Heart left ventricle (tissue), 13 donors: ENCODE data around the gene MSMP.

ENCODE experiments used
- POLR2A ChIP-seq, 2 donors: fragments of 450-650 bp; IDR thresholded peaks; one replicate each; pipeline ENCODE4 v1.6.1; 2017; ENCODE audit warnings: antibody characterized with exemption in 2 of 2, mild to moderate bottlenecking in 2 of 2, moderate library complexity in 2 of 2
- TF ChIP-seq, protein P1 (sequence below), 12 donors: fragments of 200-600 bp; sonication (generic) in 4 of 12; IDR thresholded peaks; one replicate each; pipeline versions ENCODE4 v1.5.0 to v1.8.0; 2018 to 2022; ENCODE audit warnings: antibody characterized with exemption in 12 of 12, mild to moderate bottlenecking in 5 of 12
- donor health status: ischemic (EF 13 %, LVEDD 7.1; RV severe dilation, severe dysfunction).
- donor health status: DM: no; HTN: yes; CAD: no.
- donor health status: DM: no; HTN: no; CAD: no.
- donor health status: ischemic (EF 25% LVEDD 6.9; RV normal size, moderate dysfunction).
- donor health status: ischemic (EF 25% LVEDD 5.7; RV mildly dilated, moderate dysfunction).
- donor health status: ischemic (EF 35%, LVEDD 5.7; RV mildly dilated, moderate dysfunction).
- donor health status: nonischemic (EF 11% LVEDD 7.7; RV severe dilation, severe dysfunction).
- donor health status: DM: yes; HTN: yes; CAD: no.
- donor health status: PGD.
- donor health status: ischemic (EF 29% LVEDD 5.4; RV normal size, mild dysfunction).
- donor health status: nonischemic (EF 23%, LVEDD 6.1; RV moderate dilation, normal function).

DNA sequence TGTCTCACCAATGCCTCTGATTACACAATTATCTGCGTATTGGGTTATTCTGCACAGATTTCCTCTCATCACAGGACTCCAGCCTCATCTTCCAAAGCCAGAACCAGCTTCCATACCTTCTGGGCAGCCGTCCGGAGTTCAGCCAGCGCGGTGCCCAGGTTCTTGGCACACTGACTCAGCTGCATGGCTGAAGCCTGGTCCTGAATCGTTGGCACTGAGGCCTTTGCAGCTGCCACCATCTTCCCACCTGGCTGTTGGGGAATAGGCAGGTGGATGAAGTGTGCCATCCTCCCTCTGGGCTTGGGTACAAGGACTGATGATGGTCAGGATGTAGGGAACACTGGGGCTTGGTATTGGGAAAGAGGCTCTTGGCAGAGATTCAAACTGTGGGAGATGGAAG lies 40.0 kb downstream of the MSMP start:
- TF ChIP-seq, protein P1, sequence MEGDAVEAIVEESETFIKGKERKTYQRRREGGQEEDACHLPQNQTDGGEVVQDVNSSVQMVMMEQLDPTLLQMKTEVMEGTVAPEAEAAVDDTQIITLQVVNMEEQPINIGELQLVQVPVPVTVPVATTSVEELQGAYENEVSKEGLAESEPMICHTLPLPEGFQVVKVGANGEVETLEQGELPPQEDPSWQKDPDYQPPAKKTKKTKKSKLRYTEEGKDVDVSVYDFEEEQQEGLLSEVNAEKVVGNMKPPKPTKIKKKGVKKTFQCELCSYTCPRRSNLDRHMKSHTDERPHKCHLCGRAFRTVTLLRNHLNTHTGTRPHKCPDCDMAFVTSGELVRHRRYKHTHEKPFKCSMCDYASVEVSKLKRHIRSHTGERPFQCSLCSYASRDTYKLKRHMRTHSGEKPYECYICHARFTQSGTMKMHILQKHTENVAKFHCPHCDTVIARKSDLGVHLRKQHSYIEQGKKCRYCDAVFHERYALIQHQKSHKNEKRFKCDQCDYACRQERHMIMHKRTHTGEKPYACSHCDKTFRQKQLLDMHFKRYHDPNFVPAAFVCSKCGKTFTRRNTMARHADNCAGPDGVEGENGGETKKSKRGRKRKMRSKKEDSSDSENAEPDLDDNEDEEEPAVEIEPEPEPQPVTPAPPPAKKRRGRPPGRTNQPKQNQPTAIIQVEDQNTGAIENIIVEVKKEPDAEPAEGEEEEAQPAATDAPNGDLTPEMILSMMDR (IDR thresholded peaks at IDR 0.05), result no peak
- TF ChIP-seq POLR2A (IDR thresholded peaks at IDR 0.05), result no peak
